NCI-H2196 treated with DMSO at 0.1 percent for 48 hours (cell line): ENCODE results near the gene TMEM8B.
"Not testable (repeated sequence)": the region's sequence is repeated elsewhere in the genome, so short reads cannot be mapped to it uniquely, and the experiment has no call there.

Experiments
- DNase-seq: peaks from one replicate; lab custom pipeline; 2025; ENCODE audit not compliant: unreplicated experiment; lab: John Stamatoyannopoulos, UW

Gene TMEM8B

GRCh38 chr9:35862328-35862727 is 33.3 kb downstream of the TMEM8B start:
- no peak for DNase-seq

DNA sequence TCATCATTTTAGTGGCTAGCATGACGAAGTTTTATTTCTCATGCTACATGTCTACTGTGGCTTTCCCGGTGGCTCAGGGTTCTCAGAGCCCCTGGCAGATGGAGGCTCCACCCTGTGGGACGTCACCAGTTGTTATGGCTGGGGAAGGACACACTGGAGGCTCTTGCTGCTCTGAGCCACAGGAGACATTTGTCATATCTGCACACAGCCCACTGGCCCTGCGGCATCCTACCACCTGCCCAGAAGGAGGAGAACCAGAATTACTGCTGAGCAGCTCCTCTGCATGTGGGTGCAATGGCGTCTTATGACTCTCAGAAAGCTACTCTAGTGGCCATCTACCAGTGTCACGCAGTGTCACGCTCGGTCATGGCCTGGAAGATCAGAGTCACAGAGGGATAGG is 34.6 kb downstream of the TMEM8B start:
- no peak for DNase-seq

DNA sequence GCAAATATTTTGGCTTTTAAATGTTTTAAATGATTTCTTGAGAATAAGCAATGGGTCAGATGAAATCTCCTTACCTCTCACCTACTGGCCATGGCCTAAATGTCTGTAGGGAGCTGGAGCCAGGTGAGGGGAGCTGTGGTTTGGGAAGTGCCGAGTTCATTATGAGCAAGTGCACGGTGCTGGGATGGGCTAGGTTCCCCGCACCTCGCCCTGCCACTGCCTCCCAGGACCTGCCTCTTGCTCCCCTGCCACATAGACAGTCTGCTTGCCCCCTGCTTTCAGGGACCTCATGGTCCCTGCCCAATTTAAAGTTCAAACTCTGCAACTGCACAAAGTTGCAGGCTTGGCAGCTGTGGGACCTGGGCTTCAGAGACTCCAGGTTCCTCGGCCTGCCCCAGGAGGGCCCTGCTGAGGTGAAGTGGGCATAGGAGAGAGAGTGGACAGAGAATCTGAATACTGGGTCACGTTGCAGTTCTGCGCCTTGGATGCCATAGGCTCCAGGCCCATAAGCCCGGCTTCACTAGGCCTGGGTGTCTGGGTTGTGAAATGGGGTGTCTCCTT is 35.7 kb downstream of the TMEM8B start:
- DNase-seq: no peak

DNA sequence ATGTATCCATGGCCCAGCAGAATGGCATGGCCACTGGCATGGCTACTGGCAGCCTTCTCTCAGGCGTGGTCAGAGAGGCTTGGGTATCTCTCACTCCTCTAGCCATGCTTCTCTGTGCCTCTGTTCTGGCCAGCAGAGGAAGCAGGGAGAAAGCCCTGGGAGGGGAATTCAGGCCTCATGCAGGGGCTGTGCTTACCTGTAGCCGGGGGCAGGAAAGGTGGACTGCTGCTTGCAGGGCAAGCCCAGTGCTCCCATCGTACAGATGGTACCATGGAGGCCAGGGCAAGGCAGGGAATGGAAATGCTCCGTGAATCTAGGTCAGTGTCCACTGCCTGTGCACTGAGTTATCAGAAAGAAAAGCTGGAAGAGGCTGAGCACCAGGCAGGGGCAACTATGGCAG is 38.5 kb downstream of the TMEM8B start:
- DNase-seq: no peak

GRCh38 chr9:35868933-35869332 is 39.9 kb downstream of the TMEM8B start:
- DNase-seq: no peak

DNA sequence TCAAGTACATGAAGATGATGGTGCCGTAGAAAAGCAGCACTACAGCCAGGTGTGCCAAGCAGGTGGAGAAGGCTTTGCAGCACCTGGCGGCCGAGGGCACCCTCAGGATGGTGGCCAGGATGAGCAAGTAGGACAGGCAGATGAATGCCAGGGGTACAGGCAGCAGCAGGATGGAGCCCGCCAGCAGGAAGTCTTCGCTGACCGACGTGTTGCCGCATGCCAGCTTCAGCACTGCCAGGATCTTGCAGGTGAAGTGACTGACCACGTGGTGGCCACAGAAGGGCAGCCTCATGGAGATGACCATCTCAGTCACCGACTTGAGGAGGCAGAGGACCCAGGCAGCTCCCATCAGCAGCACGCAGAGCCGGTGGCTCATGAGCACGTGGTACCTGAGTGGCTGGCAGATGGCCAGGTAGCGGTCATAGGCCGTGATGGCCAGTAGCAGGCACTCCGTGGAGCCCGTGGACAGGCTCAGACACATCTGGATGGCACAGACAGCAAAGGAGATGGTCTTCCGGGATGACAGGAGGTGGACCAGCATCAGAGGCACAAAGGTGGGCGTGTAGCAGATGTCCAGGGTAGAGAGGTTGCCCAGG is 40.7 kb downstream of the TMEM8B start:
- DNase-seq: peak; percentile 6

- no peak for DNase-seq
These were observed 41.4 kb downstream of the TMEM8B start, which contains the start of gene OR13J1 for GRCh38 chr9:35870351-35870923. Gene OR13J1, minus strand, starts transcription at chr9:35870401. Its CDS starts 0 bp downstream, at chr9:35870401.

DNA sequence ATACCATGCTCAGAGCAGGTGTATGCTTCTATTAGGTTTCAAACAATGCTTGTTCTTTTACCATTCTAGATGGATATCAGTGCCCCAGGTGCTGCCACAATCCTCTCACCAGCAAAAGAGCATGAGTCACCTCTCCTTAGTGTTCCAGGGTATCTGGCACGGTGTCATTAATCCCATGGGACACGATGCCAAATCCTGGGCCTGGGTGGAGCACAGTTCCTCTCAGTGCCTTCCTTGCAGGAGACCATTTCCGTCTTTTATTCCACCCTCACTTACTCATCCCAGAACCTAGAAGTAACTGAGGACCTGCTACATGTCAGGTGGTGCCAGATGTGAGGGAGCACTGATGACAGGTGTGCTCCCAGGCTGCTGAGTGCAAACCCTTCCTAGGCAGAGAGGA is 42.5 kb downstream of the TMEM8B start:
- peak; percentile 68 for DNase-seq

DNA sequence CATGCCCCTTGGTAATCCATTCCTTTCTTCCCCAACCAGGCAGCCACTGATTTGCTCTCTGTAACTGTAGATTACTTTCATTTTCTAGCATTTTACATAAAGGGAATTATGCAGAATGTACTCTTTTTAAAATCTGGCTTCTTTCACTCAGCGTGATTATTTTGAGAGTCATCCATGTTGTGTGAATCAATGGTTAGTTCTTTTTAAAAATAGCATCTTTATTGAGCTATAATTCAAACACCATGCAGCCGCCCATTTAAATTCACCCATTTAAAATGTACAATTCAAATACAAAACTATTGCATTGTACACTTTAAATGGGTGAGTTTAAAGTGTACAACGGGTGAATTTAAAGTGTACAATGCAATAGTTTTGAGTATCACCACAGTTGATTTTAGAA is 43.5 kb downstream of the TMEM8B start:
- DNase-seq: no peak

DNA sequence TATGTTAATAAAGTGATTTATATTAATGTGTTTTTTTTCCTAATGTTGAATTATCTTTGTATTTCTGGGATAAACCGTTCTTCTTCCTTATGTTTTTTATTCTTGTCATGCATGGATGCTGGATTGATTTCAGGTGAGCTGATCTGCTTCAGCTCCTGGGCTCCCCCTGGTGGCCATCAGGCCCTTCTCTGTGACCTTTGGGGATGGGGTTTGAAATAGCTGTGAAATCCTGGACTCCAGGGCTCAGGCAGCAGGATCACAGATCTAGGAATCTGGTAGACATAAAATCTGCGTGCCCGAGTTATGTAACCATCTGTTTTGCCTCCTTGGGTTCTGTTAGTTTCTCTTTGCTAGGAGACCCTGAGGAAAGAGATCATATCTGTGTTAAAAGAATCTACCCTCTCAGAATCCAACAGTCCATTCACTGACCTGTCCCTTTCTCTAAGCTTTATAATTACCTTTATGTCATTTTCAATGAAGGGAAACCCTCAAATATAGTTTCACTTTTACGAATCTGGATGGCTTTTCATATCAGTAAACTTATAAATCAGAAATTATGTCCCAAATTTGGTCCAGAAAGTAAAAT is 53.3 kb downstream of the TMEM8B start:
- DNase-seq: peak; percentile 53

GRCh38 chr9:35882996-35883395 is 54.0 kb downstream of the TMEM8B start:
- DNase-seq: no peak

DNA sequence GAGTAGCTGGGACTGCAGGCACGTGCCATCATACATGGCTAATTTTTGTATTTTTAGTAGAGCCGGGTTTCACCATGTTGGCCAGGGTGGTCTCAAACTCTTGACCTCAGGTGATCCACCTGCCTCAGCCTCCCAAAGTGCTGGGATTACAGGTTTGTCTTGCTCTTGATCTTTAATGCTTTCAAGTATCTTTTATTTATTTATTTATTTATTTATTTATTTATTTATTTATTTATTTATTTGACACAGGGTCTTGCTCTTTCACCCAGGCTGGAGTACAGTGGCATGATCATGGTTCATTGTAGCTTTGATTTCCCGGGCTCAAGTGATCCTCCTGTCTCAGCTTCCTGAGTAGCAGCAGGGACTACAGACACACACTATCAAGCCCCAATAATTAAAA is 55.9 kb downstream of the TMEM8B start:
- DNase-seq: not testable (repeated sequence)

DNA sequence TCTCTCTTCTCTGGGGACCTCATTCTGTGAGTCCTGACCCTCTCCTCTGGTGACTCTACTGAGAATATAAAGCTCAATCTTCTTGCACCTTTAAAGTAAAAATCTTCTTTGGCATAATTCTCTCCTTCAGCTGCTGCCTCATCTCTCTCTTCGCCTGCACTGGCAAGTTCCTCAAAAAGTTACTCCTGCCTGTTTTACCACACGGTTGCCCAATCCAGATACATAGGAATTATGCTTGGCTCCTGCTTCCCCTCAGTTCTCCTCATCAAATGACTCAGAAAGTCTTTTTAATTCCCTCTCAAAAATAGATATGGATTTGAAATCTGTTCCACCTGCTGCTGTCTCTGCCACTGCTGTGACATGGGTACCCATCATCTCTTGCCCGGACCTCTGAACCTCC is 62.6 kb downstream of the TMEM8B start:
- DNase-seq: no peak

GRCh38 chr9:35892051-35892450 is 63.0 kb downstream of the TMEM8B start:
- DNase-seq: no peak

- no peak for DNase-seq
These were observed 67.5 kb downstream of the TMEM8B start for GRCh38 chr9:35896570-35896969.

DNA sequence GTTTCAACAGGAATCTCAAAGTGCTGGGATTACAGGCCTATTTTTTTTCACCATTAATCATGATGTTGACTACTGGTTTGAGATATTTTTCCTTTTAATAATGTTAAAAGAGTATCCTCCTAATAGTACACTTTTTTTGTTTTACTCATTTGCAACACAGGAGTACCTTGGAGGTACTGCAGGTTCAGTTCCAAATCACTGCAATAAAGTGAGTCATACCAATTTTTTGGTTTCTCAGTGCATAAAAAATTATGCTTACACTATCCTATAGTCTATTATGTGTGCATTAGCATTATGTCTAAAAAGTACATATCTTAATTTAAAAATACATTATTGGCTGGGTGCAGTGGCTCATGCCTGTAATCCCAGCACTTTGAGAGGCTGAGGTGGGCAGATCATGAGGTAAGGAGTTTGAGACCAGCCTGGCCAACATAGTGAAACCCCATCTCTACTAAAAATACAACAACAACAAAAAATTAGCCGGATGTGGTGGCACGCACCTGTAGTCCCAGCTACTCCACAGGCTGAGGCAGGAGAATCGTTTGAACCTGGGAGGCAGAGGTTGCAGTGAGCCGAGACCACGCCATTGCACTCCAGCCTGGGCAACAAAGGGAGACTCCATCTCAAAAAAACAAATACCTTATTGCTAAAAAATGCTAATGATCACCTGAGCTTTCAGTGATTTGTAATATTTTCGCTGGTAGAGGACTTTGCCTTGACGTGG is 68.5 kb downstream of the TMEM8B start:
- not testable (repeated sequence) for DNase-seq

DNA sequence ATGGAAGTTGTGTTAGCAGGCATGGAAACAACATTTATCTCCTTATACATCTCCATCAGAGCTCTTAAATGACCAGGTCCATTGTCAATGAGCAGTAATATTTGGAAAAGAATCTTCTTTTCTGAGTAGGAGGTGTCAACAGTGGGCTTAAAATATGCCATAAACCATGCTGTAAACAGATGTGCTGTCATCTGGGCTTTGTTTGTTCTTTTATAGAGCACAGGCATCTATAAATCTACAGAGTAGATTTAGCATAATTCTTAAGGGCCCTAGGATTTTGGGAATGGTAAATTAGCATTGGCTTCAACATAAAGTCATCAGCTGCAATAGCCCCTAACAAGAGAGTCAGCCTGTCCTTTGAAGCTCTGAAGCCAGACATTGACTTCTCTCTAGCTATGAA is 69.3 kb downstream of the TMEM8B start:
- DNase-seq: no peak

DNA sequence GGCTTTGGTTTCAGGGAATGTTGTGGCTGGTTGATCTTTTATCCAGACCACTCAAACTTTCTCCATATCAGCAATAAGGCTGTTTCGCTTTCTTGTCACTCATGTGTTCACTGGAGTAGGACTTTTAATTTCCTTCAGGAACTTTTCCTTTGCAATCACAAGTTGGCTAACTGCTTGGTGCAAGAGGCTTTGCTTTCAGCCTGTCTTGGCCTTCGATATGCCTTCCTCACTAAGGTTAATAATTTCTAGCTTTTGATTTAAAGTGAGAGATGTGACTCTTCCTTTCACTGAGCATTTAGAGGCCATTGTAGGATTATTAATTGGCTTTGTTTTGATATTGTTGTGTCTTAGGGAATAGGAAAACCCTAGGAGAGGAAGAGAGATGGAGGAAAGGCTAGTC is 70.0 kb downstream of the TMEM8B start:
- no peak for DNase-seq

DNA sequence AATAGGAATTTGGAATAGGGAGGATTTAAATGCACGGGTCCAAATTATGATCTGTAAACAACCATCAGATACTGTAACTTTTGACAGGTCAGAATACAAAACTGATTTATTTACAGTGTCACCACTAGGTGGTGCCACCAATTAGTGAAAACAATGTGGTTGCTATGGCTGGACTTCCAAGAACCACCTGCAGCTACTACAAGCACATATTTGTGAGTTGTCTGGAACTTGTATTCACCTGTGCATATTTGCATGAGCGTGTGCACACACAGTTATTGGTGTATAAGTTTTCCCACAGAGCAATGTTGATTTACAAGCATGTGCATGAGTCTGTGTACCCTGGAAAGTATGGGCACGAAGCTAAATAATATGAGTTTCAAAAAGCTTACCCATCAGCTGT is 74.0 kb downstream of the TMEM8B start:
- peak; percentile 45 for DNase-seq

DNA sequence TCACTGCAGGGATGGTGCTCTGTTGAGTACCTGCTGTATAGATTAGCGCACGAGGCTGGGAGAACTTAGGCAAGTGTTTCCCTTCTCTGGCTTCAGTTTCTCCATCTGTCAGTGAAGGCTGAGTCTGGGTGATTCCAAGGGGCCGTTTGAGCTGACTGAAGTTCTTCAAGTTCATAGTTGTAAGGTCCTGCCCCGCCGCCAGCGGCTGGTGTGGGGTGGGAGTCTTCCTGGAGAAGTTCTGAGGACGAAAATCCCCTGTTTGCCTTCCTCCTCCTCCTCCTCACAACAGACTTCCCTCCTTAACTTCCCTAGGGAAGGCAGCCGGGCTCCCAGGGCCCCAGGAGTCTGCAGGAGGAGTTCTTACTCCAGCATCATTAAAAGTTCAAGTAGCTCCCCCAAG is 75.3 kb downstream of the TMEM8B start:
- no peak for DNase-seq

DNA sequence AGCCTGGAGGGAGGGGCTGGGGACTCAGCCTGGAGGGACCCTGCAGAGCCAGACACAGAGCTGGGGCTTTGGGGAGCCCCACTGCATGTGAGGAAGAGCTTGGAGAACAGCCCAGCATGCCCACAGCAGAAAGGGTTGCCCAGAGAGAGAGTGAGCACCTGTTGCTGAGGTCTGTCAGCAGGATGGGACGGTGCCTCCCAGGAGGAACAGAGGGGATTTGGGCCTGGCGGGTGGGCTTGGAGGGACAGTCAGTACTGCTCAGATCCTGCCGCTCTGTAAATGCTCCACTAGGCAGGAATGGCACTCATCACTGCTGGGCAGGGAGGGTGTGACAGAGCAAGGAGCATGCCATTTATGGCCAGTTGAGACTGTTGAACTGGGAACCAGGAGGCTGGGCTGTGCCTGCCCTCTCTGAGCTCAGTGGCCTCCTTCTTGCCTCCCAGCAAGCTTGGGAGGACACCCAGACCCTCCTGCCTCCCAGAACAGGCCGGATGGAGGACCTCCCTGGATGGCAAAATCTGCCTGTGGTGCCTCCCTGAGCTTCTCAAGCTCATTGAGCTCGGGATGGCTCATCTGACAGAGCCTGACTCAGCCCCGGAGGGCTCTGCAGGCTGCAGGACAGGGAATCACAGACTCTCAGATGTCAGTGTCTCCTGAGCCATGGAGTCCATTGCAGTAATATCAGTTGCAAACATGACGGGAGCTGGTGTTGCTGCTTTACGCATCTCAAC is 76.2 kb downstream of the TMEM8B start:
- DNase-seq: no peak
